CD4-positive, alpha-beta T cell treated with Interleukin-12 subunit alpha and Interleukin-12 subunit beta, for 1 hour (primary cell): ENCODE data around the gene KRTAP4-16.
"Not testable (repeated sequence)": the region's sequence is repeated elsewhere in the genome, so short reads cannot be mapped to it uniquely, and the experiment has no call there.

Source experiments
- DNase-seq: peaks from one replicate; pipeline ENCODE4 v3.0.0-alpha.2; 2020

KRTAP4-16 gene

DNA sequence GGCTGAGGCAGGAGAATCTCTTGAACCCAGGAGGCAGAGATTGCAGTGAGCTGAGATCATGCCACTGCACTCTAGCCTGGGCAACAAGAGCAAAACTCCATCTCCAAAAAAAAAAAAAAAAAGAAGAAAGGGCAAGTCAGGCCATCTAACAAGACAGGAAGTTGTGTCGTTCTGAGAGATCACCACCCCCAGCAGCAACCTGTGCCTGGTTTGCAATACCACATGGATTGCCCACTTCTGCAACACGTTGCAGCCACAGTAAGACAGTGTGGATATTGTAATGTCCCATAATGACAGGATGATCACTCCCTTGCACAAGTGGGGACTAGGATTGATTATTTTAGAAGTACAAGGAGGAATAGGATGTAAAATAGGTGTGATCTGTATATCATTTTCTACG is 33.0 kb downstream of the KRTAP4-16 start:
- no peak for DNase-seq

- DNase-seq: no peak
These were observed 34.7 kb downstream of the KRTAP4-16 start for GRCh38 chr17:41067281-41067680.

DNA sequence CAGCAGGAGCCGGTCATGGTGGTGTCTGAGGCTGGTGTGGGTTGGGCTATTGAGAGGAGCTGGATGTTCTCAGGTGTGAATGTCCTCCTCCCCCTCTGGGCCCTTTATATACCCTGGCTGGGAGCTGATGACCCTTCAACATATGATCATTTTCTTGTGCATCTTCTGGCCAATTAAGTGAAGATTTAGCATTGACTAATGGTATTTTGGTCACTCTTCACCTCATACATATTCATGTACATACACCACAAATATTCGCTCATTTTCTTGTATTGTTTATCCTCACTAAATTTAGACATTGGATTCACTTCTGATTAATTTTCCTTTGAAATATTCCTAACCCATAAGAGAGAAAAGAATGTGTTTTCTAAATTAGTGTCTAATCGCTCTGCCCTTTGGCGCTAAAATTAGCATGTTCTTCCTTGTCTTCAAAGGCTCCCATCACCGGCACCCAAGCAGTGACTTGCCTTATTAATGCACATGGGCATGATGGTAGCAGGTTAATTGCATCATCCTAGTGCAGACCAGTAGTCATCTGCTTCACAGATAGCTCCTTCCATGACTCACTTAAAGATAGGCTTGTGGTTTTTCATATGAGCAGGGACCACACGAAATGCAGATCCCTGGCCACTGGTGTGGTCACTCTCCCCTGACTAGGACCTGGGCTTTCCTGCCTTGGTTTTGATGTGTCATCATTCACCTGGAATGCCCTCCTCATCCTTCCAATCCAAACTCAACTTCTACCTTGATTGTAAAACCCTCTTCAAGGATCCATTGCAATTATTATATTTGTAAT is 36.0 kb downstream of the KRTAP4-16 start, which contains the start of gene KRTAP2-4:
TSS of gene KRTAP2-4 (minus strand) at position 51 of the 796 bp plus-strand sequence. CDS start at position 17, 34 bp downstream.
- DNase-seq: no peak

- DNase-seq: not testable (repeated sequence)
These were observed 36.9 kb downstream of the KRTAP4-16 start for GRCh38 chr17:41065016-41065689.

- no peak for DNase-seq
These were observed 37.7 kb downstream of the KRTAP4-16 start for GRCh38 chr17:41064301-41064700.

DNA sequence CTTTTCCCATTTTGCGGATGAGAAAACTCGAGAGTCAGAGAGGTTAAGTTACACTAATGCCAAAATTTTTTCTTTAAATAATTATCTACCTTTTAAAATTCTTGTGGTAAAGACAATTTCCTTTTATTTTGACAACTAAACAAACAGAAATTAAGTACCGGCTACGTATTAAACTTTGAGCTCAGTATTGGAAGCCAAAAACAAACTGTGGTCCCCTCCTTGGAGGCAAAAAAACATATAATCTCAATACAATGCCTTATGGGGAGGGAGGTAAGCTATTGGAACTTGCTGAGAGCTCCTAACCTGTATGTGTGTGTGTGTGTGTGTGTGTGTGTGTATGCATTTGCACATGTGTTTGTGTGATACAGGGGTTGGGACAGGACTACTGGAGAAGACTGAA is 38.6 kb downstream of the KRTAP4-16 start:
- DNase-seq: no peak

DNA sequence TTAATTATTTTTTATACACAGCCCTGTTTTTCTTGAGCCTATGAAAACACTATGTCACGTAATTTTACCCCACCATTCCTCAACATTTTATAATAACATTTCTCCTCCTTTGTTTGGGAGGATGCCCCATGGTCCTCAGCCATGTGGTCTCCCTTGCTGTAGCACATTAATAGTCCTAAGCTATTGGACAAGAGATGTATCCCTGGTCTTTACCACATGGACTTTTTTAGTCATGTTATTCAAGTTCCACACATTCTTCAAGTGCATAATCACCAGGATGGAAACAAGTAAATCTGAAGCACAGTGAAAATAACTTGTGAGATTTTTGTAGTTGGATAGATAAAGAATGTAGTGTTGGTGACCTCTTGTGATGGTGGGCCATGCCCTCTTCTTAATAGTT is 40.0 kb downstream of the KRTAP4-16 start:
- no peak for DNase-seq

DNA sequence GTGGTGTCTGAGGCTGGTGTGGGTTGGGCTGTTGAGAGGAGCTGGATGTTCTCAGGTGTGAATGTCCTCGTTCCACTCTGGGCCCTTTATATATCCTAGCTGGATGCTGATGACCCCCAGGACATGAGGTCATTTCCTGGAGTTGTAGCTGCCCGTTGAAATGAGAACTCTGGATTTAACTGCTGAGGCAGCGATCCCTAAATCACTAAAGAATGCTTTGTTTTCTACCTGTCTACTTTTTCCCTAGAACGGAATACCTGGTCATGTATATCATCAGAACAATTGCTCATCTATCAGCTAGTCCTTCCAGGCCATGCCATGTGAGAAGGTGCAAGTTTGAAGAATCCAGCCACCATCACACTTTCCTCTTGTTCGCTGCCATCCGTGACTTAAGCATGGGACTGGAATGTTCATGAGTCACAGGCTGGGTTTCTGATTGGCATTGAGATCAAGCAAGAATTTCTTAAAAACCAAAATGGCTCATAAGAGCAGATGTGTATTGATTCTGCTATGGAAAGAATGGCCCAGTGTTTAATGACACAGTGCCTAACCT is 41.9 kb downstream of the KRTAP4-16 start, which contains the start of gene KRTAP2-3:
TSS of gene KRTAP2-3 (minus strand) at position 63 of the 553 bp plus-strand sequence. CDS start 64 bp downstream, outside the sequence.
- no peak for DNase-seq

GRCh38 chr17:41059276-41060051 is 42.5 kb downstream of the KRTAP4-16 start:
- DNase-seq: not testable (repeated sequence)

- no peak for DNase-seq
These were observed 43.3 kb downstream of the KRTAP4-16 start for GRCh38 chr17:41058741-41059140.

DNA sequence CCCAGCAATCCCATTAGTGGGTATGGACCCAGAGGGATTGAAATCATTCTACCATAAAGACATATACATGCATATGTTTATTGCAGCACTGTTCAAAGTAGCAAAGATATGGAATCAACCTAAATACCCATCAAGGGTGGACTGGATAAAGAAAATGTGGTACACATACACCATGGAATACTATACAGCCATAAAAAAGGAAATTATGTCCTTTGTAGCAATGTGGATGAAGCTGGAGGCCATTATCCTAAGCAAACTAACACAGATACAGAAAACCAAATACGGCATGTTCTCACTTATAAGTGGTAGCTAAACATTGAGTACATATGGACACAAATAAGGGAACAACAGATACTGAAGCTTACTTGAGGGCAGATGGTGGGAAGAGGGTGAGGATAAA is 44.5 kb downstream of the KRTAP4-16 start:
- DNase-seq: no peak

GRCh38 chr17:41055130-41055529 is 46.9 kb downstream of the KRTAP4-16 start, which contains the start of gene KRTAP2-2:
KRTAP2-2 (minus strand) TSS chr17:41055230; CDS start chr17:41055211, 19 bp downstream.
- not testable (repeated sequence) for DNase-seq

DNA sequence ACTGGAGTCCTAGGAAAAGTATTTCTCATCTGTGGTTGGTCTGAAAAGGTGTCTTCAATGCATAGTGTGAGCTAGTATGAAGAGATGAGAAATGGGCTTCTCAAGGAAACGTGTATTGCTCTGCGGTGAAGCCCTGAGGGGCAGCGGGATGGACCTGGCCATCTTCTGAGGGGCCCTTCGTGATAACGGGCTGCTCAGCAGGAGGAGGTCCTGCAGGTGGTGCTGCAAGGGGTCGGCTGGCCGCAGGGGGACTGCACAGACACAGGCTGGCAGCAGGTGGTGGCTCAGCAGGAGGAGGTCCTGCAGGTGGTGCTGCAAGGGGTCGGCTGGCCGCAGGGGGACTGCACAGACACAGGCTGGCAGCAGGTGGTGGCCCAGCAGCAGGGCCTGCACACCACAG is 47.5 kb downstream of the KRTAP4-16 start:
- not testable (repeated sequence) for DNase-seq

DNA sequence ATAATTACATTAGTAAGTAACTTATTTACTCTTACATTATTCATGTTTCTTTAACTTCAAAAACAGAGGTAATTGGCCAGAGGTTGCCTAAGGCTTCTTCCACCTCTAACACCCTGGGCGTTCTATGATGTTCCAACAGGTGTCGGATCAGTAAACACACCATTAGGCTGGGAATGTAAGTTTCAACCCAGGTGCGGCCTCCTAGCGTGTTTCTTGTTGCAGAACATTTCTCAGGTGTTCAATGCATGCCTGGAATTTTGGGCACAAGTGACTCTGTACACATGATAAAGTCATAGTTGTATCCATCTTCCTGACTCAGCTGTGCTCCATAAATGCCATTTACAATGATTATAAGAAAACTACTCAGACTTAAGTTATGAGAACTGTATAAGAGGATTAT is 48.0 kb downstream of the KRTAP4-16 start:
- DNase-seq: no peak

DNA sequence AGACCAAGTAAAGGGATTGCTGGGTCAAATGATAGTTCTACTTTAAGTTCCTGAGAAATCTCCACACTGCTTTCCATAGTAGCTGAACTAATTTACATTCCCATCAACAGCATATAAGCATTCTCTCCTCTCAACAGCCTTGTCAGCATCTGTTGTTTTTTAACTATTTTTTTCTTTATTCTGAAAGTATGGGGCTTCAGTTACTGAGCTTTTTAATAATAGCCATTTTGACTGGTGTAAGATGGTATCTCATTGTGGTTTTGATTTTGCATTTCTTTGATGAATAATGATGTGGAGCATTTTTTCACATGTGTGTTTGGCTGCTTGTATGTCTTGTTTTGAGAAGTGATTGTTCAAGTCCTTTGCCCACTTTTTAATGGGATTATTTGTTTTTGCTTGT is 49.4 kb downstream of the KRTAP4-16 start:
- no peak for DNase-seq
